Measurements from ENCODE around the gene MYDGF.

DNA sequence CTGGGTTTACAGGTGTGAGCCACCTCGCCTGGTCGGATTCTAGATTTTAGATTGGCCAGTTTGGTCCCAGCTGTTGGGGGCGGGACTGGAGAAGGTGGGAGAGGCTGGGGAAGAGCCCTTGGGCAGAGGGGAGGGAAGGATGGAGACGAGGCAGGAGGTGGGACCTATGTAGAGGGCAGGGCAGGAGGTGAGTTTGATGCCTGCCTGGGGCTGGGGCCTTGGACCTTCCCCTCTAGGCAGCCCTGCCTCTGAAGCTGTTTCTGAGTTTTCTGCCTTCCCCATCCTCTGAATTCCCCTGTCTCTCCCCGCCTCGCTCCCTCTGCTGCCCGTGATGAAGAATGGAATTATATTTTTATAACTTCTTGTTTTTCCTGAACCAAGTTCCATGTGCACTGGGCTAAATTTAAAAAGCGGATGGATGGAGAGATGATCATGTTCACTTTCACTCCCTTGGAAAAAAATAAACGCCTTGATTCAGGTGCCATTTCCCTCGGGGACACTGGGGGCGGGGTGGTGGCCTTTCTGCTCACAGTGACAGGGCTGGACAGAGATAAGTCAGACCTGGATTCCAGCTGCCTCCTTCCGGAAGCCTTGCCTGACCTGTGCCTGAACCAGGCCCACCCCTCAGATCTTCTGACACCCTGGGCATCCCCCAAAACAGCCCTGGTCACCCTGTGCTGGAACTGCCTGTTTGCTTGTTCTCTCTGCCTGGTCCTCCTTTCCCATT, 47.3 kb downstream of the MYDGF start:
- TF ChIP-seq, protein P1, sequence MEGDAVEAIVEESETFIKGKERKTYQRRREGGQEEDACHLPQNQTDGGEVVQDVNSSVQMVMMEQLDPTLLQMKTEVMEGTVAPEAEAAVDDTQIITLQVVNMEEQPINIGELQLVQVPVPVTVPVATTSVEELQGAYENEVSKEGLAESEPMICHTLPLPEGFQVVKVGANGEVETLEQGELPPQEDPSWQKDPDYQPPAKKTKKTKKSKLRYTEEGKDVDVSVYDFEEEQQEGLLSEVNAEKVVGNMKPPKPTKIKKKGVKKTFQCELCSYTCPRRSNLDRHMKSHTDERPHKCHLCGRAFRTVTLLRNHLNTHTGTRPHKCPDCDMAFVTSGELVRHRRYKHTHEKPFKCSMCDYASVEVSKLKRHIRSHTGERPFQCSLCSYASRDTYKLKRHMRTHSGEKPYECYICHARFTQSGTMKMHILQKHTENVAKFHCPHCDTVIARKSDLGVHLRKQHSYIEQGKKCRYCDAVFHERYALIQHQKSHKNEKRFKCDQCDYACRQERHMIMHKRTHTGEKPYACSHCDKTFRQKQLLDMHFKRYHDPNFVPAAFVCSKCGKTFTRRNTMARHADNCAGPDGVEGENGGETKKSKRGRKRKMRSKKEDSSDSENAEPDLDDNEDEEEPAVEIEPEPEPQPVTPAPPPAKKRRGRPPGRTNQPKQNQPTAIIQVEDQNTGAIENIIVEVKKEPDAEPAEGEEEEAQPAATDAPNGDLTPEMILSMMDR (IDR thresholded peaks at IDR 0.05; ENCODE audit: low read length): no peak
- TF ChIP-seq EZH2 (IDR thresholded peaks at IDR 0.05; ENCODE audit: borderline replicate concordance, low read length): no peak

Measured in OCI-LY1 (cell line).